Measurements from ENCODE around the gene LCN9.
"Not testable (repeated sequence)": the region's sequence is repeated elsewhere in the genome, so short reads cannot be mapped to it uniquely, and the experiment has no call there.

The LCN9 gene

GRCh38 chr9:135671591-135672041 lies 8.5 kb downstream of the LCN9 start:
- Histone ChIP-seq H3K27ac (ENCODE audit: insufficient read depth, low read depth, low read length, poor library complexity, severe bottlenecking) (no peak overlapping the region), H3K4me3 (ENCODE audit: insufficient read depth, low read depth, low read length) (no peak overlapping the region), H3K27me3 (ENCODE audit: control insufficient read depth, insufficient read depth, low read length, poor library complexity, severe bottlenecking) (no peaks in the 10 kb centered on the region), H3K36me3 (ENCODE audit: control insufficient read depth, insufficient read depth, low read length) (no peaks in the 10 kb centered on the region), H3K4me1 (ENCODE audit: control insufficient read depth, insufficient read depth, low read length) (no peaks in the 10 kb centered on the region), H3K9me3 (ENCODE audit: control insufficient read depth, low read length) (no peaks in the 10 kb centered on the region)
- 46 to 55% methylated on average over 17 of the region's 17 CpGs for WGBS, 2 experiments

DNA sequence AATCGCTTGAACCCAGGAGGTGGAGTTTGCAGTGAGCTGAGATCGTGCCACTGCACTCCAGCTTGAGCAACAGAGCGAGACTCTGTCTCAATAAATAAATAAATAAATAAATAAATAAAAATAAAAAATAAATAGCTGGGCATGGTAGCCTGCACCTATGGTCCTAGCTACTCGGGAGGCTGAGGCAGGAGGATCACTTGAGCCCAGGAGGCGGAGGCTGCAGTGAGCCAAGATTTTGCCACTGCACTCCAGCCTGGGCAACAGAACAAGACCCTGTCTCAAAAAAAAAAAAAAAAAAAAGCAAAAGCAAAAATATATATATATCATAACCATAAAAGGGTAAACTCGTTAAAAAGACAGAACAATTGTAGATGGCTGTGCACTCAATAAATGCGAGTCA lies 9.7 kb downstream of the LCN9 start:
- H3K4me1 ChIP-seq (ENCODE audit: control insufficient read depth, insufficient read depth, low read length); H3K27ac ChIP-seq (ENCODE audit: insufficient read depth, low read depth, low read length, poor library complexity, severe bottlenecking); H3K4me3 ChIP-seq (ENCODE audit: insufficient read depth, low read depth, low read length); H3K36me3 ChIP-seq (ENCODE audit: control insufficient read depth, insufficient read depth, low read length); H3K27me3 ChIP-seq (ENCODE audit: control insufficient read depth, insufficient read depth, low read length, poor library complexity, severe bottlenecking); H3K9me3 ChIP-seq (ENCODE audit: control insufficient read depth, low read length): not testable (repeated sequence)
- WGBS, 2 experiments = 97% methylated on average over 6 of the region's 7 CpGs

DNA sequence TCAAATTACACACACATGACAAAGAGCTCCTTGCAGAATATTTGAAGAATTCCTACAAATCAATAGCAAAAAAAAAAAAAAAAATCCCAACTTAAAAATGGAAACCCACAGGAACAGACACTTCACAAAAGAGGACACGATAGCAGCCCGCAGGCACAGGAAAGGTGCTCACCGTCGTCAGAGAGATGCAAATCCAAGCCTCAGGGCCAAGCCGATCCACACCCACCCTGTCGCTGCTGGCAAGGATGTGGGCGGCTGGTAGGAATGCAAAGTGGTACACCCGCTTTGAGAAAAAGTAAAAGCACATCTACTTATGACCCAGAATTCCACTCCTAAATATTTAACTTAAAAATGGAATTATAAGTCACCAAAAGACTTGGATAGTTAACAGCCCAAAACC lies 10.8 kb downstream of the LCN9 start:
- H3K27ac ChIP-seq (ENCODE audit: insufficient read depth, low read depth, low read length, poor library complexity, severe bottlenecking) = no peak overlapping the region
- H3K9me3 ChIP-seq (ENCODE audit: control insufficient read depth, low read length) = no peaks in the 10 kb centered on the region
- WGBS, 2 experiments = 84 to 85% methylated on average over 8 of the region's 8 CpGs
- no peaks in the 10 kb centered on the region for H3K4me1 ChIP-seq (ENCODE audit: control insufficient read depth, insufficient read depth, low read length)
- H3K36me3 ChIP-seq (ENCODE audit: control insufficient read depth, insufficient read depth, low read length) = no peaks in the 10 kb centered on the region
- no peak overlapping the region for H3K4me3 ChIP-seq (ENCODE audit: insufficient read depth, low read depth, low read length)
- no peaks in the 10 kb centered on the region for H3K27me3 ChIP-seq (ENCODE audit: control insufficient read depth, insufficient read depth, low read length, poor library complexity, severe bottlenecking)

DNA sequence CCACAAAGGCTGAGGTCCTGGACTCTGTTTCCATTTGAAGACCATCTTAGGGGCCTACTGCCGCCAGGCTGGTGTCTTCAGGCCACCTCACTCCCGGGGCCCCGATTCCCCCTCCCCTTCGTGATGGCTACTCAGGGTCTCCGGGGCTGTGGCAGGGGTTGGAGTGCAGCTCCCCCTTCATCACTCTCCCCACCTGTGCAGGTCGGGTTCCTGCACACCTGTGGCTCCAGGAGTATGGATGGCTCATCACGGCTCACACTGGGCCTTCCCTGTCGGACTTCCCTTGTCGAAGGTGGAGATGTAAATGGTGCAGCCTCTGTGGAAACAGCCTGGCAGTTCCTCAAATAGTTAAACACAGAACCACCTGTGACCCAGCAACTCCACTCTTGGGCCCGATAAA lies 11.9 kb downstream of the LCN9 start:
- Histone ChIP-seq H3K27me3 (ENCODE audit: control insufficient read depth, insufficient read depth, low read length, poor library complexity, severe bottlenecking) (no peaks in the 10 kb centered on the region), H3K4me1 (ENCODE audit: control insufficient read depth, insufficient read depth, low read length) (no peaks in the 10 kb centered on the region), H3K9me3 (ENCODE audit: control insufficient read depth, low read length) (no peaks in the 10 kb centered on the region), H3K4me3 (ENCODE audit: insufficient read depth, low read depth, low read length) (no peak overlapping the region), H3K27ac (ENCODE audit: insufficient read depth, low read depth, low read length, poor library complexity, severe bottlenecking) (no peak overlapping the region), H3K36me3 (ENCODE audit: control insufficient read depth, insufficient read depth, low read length) (no peaks in the 10 kb centered on the region)
- 87 to 92% methylated on average over 10 of the region's 10 CpGs for WGBS, 2 experiments

GRCh38 chr9:135676891-135677290 lies 13.8 kb downstream of the LCN9 start:
- H3K27me3 ChIP-seq (ENCODE audit: control insufficient read depth, insufficient read depth, low read length, poor library complexity, severe bottlenecking) = no peaks in the 10 kb centered on the region
- no peaks in the 10 kb centered on the region for H3K36me3 ChIP-seq (ENCODE audit: control insufficient read depth, insufficient read depth, low read length)
- no peak overlapping the region for H3K4me3 ChIP-seq (ENCODE audit: insufficient read depth, low read depth, low read length)
- H3K27ac ChIP-seq (ENCODE audit: insufficient read depth, low read depth, low read length, poor library complexity, severe bottlenecking) = no peak overlapping the region
- H3K9me3 ChIP-seq (ENCODE audit: control insufficient read depth, low read length) = no peaks in the 10 kb centered on the region
- no peaks in the 10 kb centered on the region for H3K4me1 ChIP-seq (ENCODE audit: control insufficient read depth, insufficient read depth, low read length)
- WGBS, 2 experiments = 93 to 94% methylated on average over 13 of the region's 13 CpGs

GRCh38 chr9:135677641-135678168 lies 14.6 kb downstream of the LCN9 start:
- Histone ChIP-seq H3K4me1 (ENCODE audit: control insufficient read depth, insufficient read depth, low read length) (no peaks in the 10 kb centered on the region), H3K4me3 (ENCODE audit: insufficient read depth, low read depth, low read length) (no peak overlapping the region), H3K27me3 (ENCODE audit: control insufficient read depth, insufficient read depth, low read length, poor library complexity, severe bottlenecking) (no peaks in the 10 kb centered on the region), H3K9me3 (ENCODE audit: control insufficient read depth, low read length) (no peaks in the 10 kb centered on the region), H3K36me3 (ENCODE audit: control insufficient read depth, insufficient read depth, low read length) (no peaks in the 10 kb centered on the region), H3K27ac (ENCODE audit: insufficient read depth, low read depth, low read length, poor library complexity, severe bottlenecking) (no peak overlapping the region)
- 92 to 93% methylated on average over 22 of the region's 22 CpGs for WGBS, 2 experiments

GRCh38 chr9:135678236-135679017 lies 15.3 kb downstream of the LCN9 start:
- no peaks in the 10 kb centered on the region for H3K4me1 ChIP-seq (ENCODE audit: control insufficient read depth, insufficient read depth, low read length)
- no peaks in the 10 kb centered on the region for H3K36me3 ChIP-seq (ENCODE audit: control insufficient read depth, insufficient read depth, low read length)
- 93% methylated on average over 20 of the region's 20 CpGs for WGBS, 2 experiments
- no peaks in the 10 kb centered on the region for H3K27me3 ChIP-seq (ENCODE audit: control insufficient read depth, insufficient read depth, low read length, poor library complexity, severe bottlenecking)
- no peak overlapping the region for H3K4me3 ChIP-seq (ENCODE audit: insufficient read depth, low read depth, low read length)
- no peak overlapping the region for H3K27ac ChIP-seq (ENCODE audit: insufficient read depth, low read depth, low read length, poor library complexity, severe bottlenecking)
- no peaks in the 10 kb centered on the region for H3K9me3 ChIP-seq (ENCODE audit: control insufficient read depth, low read length)

- H3K4me3 ChIP-seq (ENCODE audit: insufficient read depth, low read depth, low read length) = no peak overlapping the region
- no peaks in the 10 kb centered on the region for H3K4me1 ChIP-seq (ENCODE audit: control insufficient read depth, insufficient read depth, low read length)
- H3K27ac ChIP-seq (ENCODE audit: insufficient read depth, low read depth, low read length, poor library complexity, severe bottlenecking) = no peak overlapping the region
- 76 to 79% methylated on average over 16 of the region's 16 CpGs for WGBS, 2 experiments
- H3K36me3 ChIP-seq (ENCODE audit: control insufficient read depth, insufficient read depth, low read length) = no peaks in the 10 kb centered on the region
- no peaks in the 10 kb centered on the region for H3K27me3 ChIP-seq (ENCODE audit: control insufficient read depth, insufficient read depth, low read length, poor library complexity, severe bottlenecking)
- H3K9me3 ChIP-seq (ENCODE audit: control insufficient read depth, low read length) = no peaks in the 10 kb centered on the region
Observed at GRCh38 chr9:135680056-135680455, 16.9 kb downstream of the LCN9 start.

DNA sequence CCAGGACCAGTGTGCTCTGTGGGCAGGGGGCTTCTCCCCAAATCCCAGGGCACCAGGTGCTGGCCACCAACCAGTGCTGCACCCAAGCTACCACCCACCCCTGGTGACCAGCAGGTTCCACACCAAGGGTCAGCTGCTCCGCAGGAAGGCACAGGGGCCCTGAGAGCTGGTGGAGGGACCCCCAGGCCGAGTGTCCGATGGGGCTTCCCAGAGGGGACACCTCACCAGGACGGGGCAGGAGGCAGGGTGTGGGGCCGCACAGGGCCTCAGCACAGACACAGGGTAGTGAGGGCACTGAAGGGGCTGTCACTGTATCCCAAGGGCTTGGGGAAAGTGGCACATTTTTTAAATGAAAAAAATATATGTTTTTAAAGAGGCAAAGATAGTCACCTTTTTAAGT lies 18.1 kb downstream of the LCN9 start:
- WGBS, 2 experiments = 92 to 94% methylated on average over 5 of the region's 5 CpGs
- H3K36me3 ChIP-seq (ENCODE audit: control insufficient read depth, insufficient read depth, low read length) = no peaks in the 10 kb centered on the region
- H3K27me3 ChIP-seq (ENCODE audit: control insufficient read depth, insufficient read depth, low read length, poor library complexity, severe bottlenecking) = no peaks in the 10 kb centered on the region

GRCh38 chr9:135683401-135684034 lies 20.4 kb downstream of the LCN9 start:
- WGBS, 2 experiments = 87 to 93% methylated on average over 15 of the region's 15 CpGs
- H3K36me3 ChIP-seq (ENCODE audit: control insufficient read depth, insufficient read depth, low read length) = no peaks in the 10 kb centered on the region
- no peak overlapping the region for H3K4me3 ChIP-seq (ENCODE audit: insufficient read depth, low read depth, low read length)

More for the DNA sequence above, 18.1 kb downstream of the LCN9 start:
- Histone ChIP-seq H3K27ac (ENCODE audit: insufficient read depth, low read depth, low read length, poor library complexity, severe bottlenecking) (no peak overlapping the region), H3K4me1 (ENCODE audit: control insufficient read depth, insufficient read depth, low read length) (no peaks in the 10 kb centered on the region), H3K9me3 (ENCODE audit: control insufficient read depth, low read length) (no peaks in the 10 kb centered on the region), H3K4me3 (ENCODE audit: insufficient read depth, low read depth, low read length) (no peak overlapping the region)

More at GRCh38 chr9:135683401-135684034, 20.4 kb downstream of the LCN9 start:
- Histone ChIP-seq H3K4me1 (ENCODE audit: control insufficient read depth, insufficient read depth, low read length) (no peaks in the 10 kb centered on the region), H3K9me3 (ENCODE audit: control insufficient read depth, low read length) (no peaks in the 10 kb centered on the region), H3K27ac (ENCODE audit: insufficient read depth, low read depth, low read length, poor library complexity, severe bottlenecking) (no peak overlapping the region), H3K27me3 (ENCODE audit: control insufficient read depth, insufficient read depth, low read length, poor library complexity, severe bottlenecking) (no peaks in the 10 kb centered on the region)

Measured in ectodermal cell (in vitro differentiated cells).